Measurements from ENCODE around the gene KRT76. TPM values are rescaled to one million over a fixed set of nuclear protein-coding genes. Genes with fewer than 3 reads are reported as not detected.

The KRT76 gene
- polyA plus RNA-seq, 1 donor (not counting 4 experiments of a cell fraction or from before 2014, with no cell fraction given) = not detected

DNA sequence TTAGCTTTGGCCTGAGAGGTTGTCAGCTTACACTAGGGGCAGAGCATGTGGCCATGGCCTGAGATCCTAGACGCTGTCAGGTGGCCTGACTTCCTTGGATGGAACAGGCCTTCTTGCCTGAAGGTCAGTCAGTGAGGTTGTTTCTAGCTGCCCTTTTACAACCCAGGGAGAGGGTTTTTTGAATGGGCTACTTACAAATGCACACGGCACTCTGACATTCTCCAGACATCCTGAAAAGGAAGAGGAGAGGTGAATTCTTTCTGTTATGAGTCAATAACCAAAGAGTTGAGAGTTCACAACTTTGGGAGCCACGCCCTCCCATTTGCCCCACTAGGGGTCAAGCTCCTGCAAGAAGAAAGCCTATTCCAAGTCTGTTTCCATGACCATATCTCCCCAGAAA lies 7.8 kb downstream of the KRT76 start:
- H3K9ac ChIP-seq (ENCODE audit: control insufficient read depth, extremely low read depth, insufficient read depth, low read length) = no peak overlapping the region

DNA sequence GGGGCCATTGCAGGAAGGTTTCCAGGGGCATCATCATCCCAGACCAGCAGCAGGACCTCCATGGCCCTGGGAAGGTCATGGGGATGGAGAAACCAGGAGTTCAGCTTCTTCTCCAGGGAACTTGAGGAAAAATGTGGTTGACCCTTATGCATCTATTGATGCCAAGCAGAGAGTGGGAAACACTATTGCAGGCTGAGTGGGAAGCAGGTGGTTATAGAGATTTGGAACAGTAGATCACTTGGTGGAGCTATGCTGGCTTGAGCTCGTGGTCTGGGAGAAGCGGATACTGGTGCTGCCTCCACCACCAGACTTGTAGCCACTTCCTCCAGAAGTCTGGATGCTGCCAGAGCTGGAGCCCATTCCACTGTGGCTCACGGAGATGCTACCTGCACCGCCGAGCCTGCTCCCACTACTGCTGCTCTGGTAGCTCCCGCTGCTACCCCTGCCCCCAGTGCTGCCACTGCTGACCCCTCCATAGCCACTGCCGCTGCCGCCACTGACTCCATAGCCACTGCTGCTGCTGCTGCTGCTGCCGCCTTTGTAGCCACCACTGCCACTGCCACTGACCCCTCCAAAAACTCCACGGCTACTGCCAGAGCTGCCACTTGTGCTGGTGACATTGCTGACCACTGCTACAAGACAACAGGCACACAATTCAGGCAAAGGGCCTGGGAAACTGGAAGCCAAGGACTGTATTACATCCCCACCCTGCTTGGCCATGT lies 8.5 kb downstream of the KRT76 start:
- no peak overlapping the region for H3K9ac ChIP-seq (ENCODE audit: control insufficient read depth, extremely low read depth, insufficient read depth, low read length)
- H3K27me3 ChIP-seq (ENCODE audit: control insufficient read depth, extremely low read depth, insufficient read depth, low read length) = peaks cover 48% of the 10 kb centered on the region
- H4K20me1 ChIP-seq (ENCODE audit: control insufficient read depth, extremely low read depth, insufficient read depth, low read length) = no peaks in the 10 kb centered on the region
- no peak for DNase-seq (ENCODE audit: low read depth, low spot score)
- no peak overlapping the region for H3K4me3 ChIP-seq (ENCODE audit: control insufficient read depth in 2 of 3, extremely low read depth in 1 of 3, insufficient read depth in 2 of 3, low read depth in 1 of 3, low read length in 3 of 3)
- no peak overlapping the region for H3K4me2 ChIP-seq (ENCODE audit: control insufficient read depth, extremely low read depth, insufficient read depth, low read depth, low read length)
- H2AFZ ChIP-seq (ENCODE audit: control insufficient read depth, low read length) = no peak overlapping the region
- H3K36me3 ChIP-seq (ENCODE audit: control insufficient read depth in 2 of 2, extremely low read depth in 1 of 2, insufficient read depth in 2 of 2, low read length in 2 of 2) = no peaks in the 10 kb centered on the region
- no peaks in the 10 kb centered on the region for H3K4me1 ChIP-seq (ENCODE audit: control insufficient read depth, extremely low read depth, insufficient read depth, low read length)
- no peak for FAIRE-seq
- dilution Hi-C loops (cut with MboI; ENCODE audit: extremely low pct_ligation_motif_present, low sequenced_read_pairs) = no loop called here
- H3K27ac ChIP-seq (ENCODE audit: control insufficient read depth, insufficient read depth, low read length) = no peak overlapping the region
- H3K9me1 ChIP-seq (ENCODE audit: control insufficient read depth, extremely low read depth, insufficient read depth, low read length) = no peaks in the 10 kb centered on the region
- TF ChIP-seq, protein P1, sequence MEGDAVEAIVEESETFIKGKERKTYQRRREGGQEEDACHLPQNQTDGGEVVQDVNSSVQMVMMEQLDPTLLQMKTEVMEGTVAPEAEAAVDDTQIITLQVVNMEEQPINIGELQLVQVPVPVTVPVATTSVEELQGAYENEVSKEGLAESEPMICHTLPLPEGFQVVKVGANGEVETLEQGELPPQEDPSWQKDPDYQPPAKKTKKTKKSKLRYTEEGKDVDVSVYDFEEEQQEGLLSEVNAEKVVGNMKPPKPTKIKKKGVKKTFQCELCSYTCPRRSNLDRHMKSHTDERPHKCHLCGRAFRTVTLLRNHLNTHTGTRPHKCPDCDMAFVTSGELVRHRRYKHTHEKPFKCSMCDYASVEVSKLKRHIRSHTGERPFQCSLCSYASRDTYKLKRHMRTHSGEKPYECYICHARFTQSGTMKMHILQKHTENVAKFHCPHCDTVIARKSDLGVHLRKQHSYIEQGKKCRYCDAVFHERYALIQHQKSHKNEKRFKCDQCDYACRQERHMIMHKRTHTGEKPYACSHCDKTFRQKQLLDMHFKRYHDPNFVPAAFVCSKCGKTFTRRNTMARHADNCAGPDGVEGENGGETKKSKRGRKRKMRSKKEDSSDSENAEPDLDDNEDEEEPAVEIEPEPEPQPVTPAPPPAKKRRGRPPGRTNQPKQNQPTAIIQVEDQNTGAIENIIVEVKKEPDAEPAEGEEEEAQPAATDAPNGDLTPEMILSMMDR (optimal IDR thresholded peaks at IDR 0.05 in 1 of 3, IDR thresholded peaks at IDR 0.05 in 1 of 3, conservative IDR thresholded peaks at IDR 0.05 in 1 of 3; ENCODE audit: extremely low read depth in 1 of 3, insufficient read depth in 2 of 3, low read length in 3 of 3) = no peak
- TF ChIP-seq EZH2 (IDR thresholded peaks at IDR 0.05; ENCODE audit: low read length) = no peak
- H3K79me2 ChIP-seq (ENCODE audit: control insufficient read depth, insufficient read depth, low read length) = no peaks in the 10 kb centered on the region
- H3K9me3 ChIP-seq (ENCODE audit: control insufficient read depth, low read depth, low read length) = no peaks in the 10 kb centered on the region

More for the DNA sequence above, 7.8 kb downstream of the KRT76 start:
- no peak overlapping the region for H2AFZ ChIP-seq (ENCODE audit: control insufficient read depth, low read length)
- TF ChIP-seq EZH2 (IDR thresholded peaks at IDR 0.05; ENCODE audit: low read length) = no peak
- TF ChIP-seq, protein P1 (optimal IDR thresholded peaks at IDR 0.05 in 1 of 3, IDR thresholded peaks at IDR 0.05 in 1 of 3, conservative IDR thresholded peaks at IDR 0.05 in 1 of 3; ENCODE audit: extremely low read depth in 1 of 3, insufficient read depth in 2 of 3, low read length in 3 of 3) = no peak
- DNase-seq (ENCODE audit: low read depth, low spot score) (no peak), FAIRE-seq (no peak)
- no peaks in the 10 kb centered on the region for H4K20me1 ChIP-seq (ENCODE audit: control insufficient read depth, extremely low read depth, insufficient read depth, low read length)
- H3K27me3 ChIP-seq (ENCODE audit: control insufficient read depth, extremely low read depth, insufficient read depth, low read length) = peaks cover 55% of the 10 kb centered on the region
- H3K79me2 ChIP-seq (ENCODE audit: control insufficient read depth, insufficient read depth, low read length) = no peaks in the 10 kb centered on the region
- H3K27ac ChIP-seq (ENCODE audit: control insufficient read depth, insufficient read depth, low read length) = no peak overlapping the region
- H3K4me1 ChIP-seq (ENCODE audit: control insufficient read depth, extremely low read depth, insufficient read depth, low read length) = no peaks in the 10 kb centered on the region
- no peak overlapping the region for H3K4me2 ChIP-seq (ENCODE audit: control insufficient read depth, extremely low read depth, insufficient read depth, low read depth, low read length)
- no peaks in the 10 kb centered on the region for H3K9me3 ChIP-seq (ENCODE audit: control insufficient read depth, low read depth, low read length)
- dilution Hi-C loops (cut with MboI; ENCODE audit: extremely low pct_ligation_motif_present, low sequenced_read_pairs) = no loop called here
- no peaks in the 10 kb centered on the region for H3K9me1 ChIP-seq (ENCODE audit: control insufficient read depth, extremely low read depth, insufficient read depth, low read length)
- no peak overlapping the region for H3K4me3 ChIP-seq (ENCODE audit: control insufficient read depth in 2 of 3, extremely low read depth in 1 of 3, insufficient read depth in 2 of 3, low read depth in 1 of 3, low read length in 3 of 3)
- H3K36me3 ChIP-seq (ENCODE audit: control insufficient read depth in 2 of 2, extremely low read depth in 1 of 2, insufficient read depth in 2 of 2, low read length in 2 of 2) = no peaks in the 10 kb centered on the region
